ENCODE data around the gene CENPP.
"Not testable (repeated sequence)": the region's sequence is repeated elsewhere in the genome, so short reads cannot be mapped to it uniquely, and the experiment has no call there.

The CENPP gene

GRCh38 chr9:92619601-92620300 lies 294.0 kb downstream of the CENPP start:
- DNase-seq = no peak

- no peak for DNase-seq
Observed at GRCh38 chr9:92620845-92621244, 295.1 kb downstream of the CENPP start.

GRCh38 chr9:92623936-92624335 lies 298.2 kb downstream of the CENPP start:
- not testable (repeated sequence) for DNase-seq

GRCh38 chr9:92626484-92626883 lies 300.7 kb downstream of the CENPP start:
- no peak for DNase-seq

- DNase-seq = no peak
Observed at GRCh38 chr9:92627651-92628050, 301.9 kb downstream of the CENPP start.

GRCh38 chr9:92631452-92632343 lies 305.9 kb downstream of the CENPP start:
- DNase-seq = no peak

GRCh38 chr9:92632641-92633040 lies 306.9 kb downstream of the CENPP start:
- no peak for DNase-seq

- DNase-seq = no peak
Observed at GRCh38 chr9:92633614-92634278, 308.0 kb downstream of the CENPP start.

- peak; percentile 28 to 81 for DNase-seq
Observed at GRCh38 chr9:92634712-92635605, 309.2 kb downstream of the CENPP start.

- no peak for DNase-seq
Observed at GRCh38 chr9:92635760-92636159, 310.0 kb downstream of the CENPP start.

- DNase-seq = no peak
Observed at GRCh38 chr9:92636627-92637026, 310.9 kb downstream of the CENPP start.

- DNase-seq = no peak
Observed at GRCh38 chr9:92637326-92637725, 311.6 kb downstream of the CENPP start.

- no peak for DNase-seq
Observed at GRCh38 chr9:92637886-92638620, 312.3 kb downstream of the CENPP start.

- no peak for DNase-seq
Observed at GRCh38 chr9:92638621-92639101, 312.9 kb downstream of the CENPP start.

GRCh38 chr9:92639124-92639523 lies 313.4 kb downstream of the CENPP start:
- DNase-seq = no peak

- no peak for DNase-seq
Observed at GRCh38 chr9:92639791-92640271, 314.1 kb downstream of the CENPP start.

- DNase-seq = no peak
Observed at GRCh38 chr9:92640398-92641091, 314.8 kb downstream of the CENPP start.

GRCh38 chr9:92641092-92641809 lies 315.5 kb downstream of the CENPP start:
- DNase-seq = no peak

- no peak for DNase-seq
Observed at GRCh38 chr9:92642041-92642451, 316.3 kb downstream of the CENPP start.

GRCh38 chr9:92642564-92642963 lies 316.8 kb downstream of the CENPP start:
- no peak for DNase-seq

All from inflammatory macrophage treated with lipopolysaccharide for 1 hour (primary cell).